HCT116 (cell line): ENCODE results near the gene BNIP5.

Experiments
- EZH2 ChIP-seq: fragments of 200-600 bp; sonication (generic); IDR thresholded peaks from 2 replicates; pipeline ENCODE4 v1.6.1; 2017; ENCODE audit warnings: antibody characterized with exemption, mixed run types
- EZH2phosphoT487 ChIP-seq: fragments of 200-600 bp; IDR thresholded peaks from 2 replicates; pipeline ENCODE4 v1.6.1; 2018; ENCODE audit warnings: antibody characterized with exemption, borderline replicate concordance
- POLR2A ChIP-seq: IDR thresholded peaks from 2 replicates; pipeline ENCODE4 v1.7.0; 2011; ENCODE audit warnings: borderline replicate concordance; ENCODE audit not compliant: insufficient read depth, insufficient read length; ENCODE audit errors: extremely low read depth
- RAD21 ChIP-seq: IDR thresholded peaks from 2 replicates; pipeline ENCODE4 v1.6.1; 2012; ENCODE audit warnings: low read depth, mild to moderate bottlenecking
- SIN3A ChIP-seq: IDR thresholded peaks from 2 replicates; pipeline ENCODE4 v1.6.1; 2012; ENCODE audit warnings: low read depth
- SP1 ChIP-seq: IDR thresholded peaks from 2 replicates; pipeline ENCODE4 v1.6.1; 2012; ENCODE audit warnings: low read depth
- TCF7L2 ChIP-seq: IDR thresholded peaks from 2 replicates; pipeline ENCODE4 v1.7.0; 2011; ENCODE audit warnings: borderline replicate concordance, inconsistent platforms; ENCODE audit not compliant: insufficient read depth, insufficient read length; ENCODE audit errors: extremely low read depth
- YY1 ChIP-seq: IDR thresholded peaks from 2 replicates; pipeline ENCODE4 v1.6.1; 2011; ENCODE audit warnings: low read length, low read depth, moderate library complexity, mild to moderate bottlenecking; ENCODE audit not compliant: insufficient replicate concordance; ENCODE audit errors: extremely low read depth
- ZFX ChIP-seq: fragments of 450-650 bp; IDR thresholded peaks from 2 replicates; pipeline ENCODE4 v1.6.1; 2017
- ZNF274 ChIP-seq: fragments of 200-500 bp; sonication (Bioruptor generic); IDR thresholded peaks from 2 replicates; pipeline ENCODE4 v1.6.1; 2014; ENCODE audit warnings: mild to moderate bottlenecking, low read depth, low read length, inconsistent platforms
- TF ChIP-seq, protein P1 (sequence below): IDR thresholded peaks from 2 replicates; pipeline ENCODE4 v1.6.1; 2012
- TF ChIP-seq, protein P2 (sequence below), 3 experiments: fragments of 200-600 bp in 1 of 3; sonication (generic) in 1 of 3; IDR thresholded peaks in 2 of 3; conservative IDR thresholded peaks in 1 of 3; 2 replicates each; pipeline ENCODE4 v1.5.1; 2012 to 2017; ENCODE audit warnings: low read depth in 2 of 3, low read length in 2 of 3, antibody characterized with exemption in 1 of 3, borderline replicate concordance in 1 of 3, control low read depth in 1 of 3, mild to moderate bottlenecking in 1 of 3, mixed read lengths in 1 of 3, mixed run types in 1 of 3, moderate library complexity in 1 of 3; ENCODE audit not compliant: insufficient read depth in 1 of 3

DNA sequence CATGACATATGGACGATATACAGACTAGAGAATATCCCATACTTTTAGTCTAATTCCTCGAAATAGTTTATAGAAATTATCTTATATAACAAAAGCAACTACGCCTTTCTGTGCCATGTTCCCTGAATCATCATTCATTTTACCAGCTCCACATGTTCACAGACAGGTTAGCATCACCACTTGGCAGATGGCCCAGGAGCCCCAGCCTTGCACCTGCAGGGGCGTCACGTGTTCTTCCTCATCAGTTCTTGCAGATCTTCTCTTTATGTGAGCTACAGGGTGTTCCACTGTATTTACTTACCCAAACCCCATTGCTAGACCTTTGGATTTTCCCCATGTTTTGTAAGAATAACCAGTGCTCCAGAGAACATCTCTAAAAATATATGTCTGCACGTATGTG is 12.6 kb upstream of the BNIP5 start:
- TF ChIP-seq ZFX, result no peak
- TF ChIP-seq ZNF274, result no peak
- TF ChIP-seq, protein P1, sequence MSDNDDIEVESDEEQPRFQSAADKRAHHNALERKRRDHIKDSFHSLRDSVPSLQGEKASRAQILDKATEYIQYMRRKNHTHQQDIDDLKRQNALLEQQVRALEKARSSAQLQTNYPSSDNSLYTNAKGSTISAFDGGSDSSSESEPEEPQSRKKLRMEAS, result no peak
- TF ChIP-seq POLR2A, result no peak
- no peak for TF ChIP-seq TCF7L2
- TF ChIP-seq SIN3A, result no peak
- TF ChIP-seq, protein P2, sequence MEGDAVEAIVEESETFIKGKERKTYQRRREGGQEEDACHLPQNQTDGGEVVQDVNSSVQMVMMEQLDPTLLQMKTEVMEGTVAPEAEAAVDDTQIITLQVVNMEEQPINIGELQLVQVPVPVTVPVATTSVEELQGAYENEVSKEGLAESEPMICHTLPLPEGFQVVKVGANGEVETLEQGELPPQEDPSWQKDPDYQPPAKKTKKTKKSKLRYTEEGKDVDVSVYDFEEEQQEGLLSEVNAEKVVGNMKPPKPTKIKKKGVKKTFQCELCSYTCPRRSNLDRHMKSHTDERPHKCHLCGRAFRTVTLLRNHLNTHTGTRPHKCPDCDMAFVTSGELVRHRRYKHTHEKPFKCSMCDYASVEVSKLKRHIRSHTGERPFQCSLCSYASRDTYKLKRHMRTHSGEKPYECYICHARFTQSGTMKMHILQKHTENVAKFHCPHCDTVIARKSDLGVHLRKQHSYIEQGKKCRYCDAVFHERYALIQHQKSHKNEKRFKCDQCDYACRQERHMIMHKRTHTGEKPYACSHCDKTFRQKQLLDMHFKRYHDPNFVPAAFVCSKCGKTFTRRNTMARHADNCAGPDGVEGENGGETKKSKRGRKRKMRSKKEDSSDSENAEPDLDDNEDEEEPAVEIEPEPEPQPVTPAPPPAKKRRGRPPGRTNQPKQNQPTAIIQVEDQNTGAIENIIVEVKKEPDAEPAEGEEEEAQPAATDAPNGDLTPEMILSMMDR (IDR thresholded peaks at IDR 0.05 in 2 of 3, conservative IDR thresholded peaks at IDR 0.05 in 1 of 3; ENCODE audit: borderline replicate concordance in 1 of 3, insufficient read depth in 1 of 3, low read depth in 2 of 3, low read length in 2 of 3), result no peak
- TF ChIP-seq EZH2, result no peak
- no peak for TF ChIP-seq EZH2phosphoT487
- TF ChIP-seq SP1, result no peak
- no peak for TF ChIP-seq RAD21
- TF ChIP-seq YY1, result no peak
